COR-L47 (cell line): ENCODE data around the gene CD109.
"Not testable (repeated sequence)": the region's sequence is repeated elsewhere in the genome, so short reads cannot be mapped to it uniquely, and the experiment has no call there.

ENCODE experiments used
- DNase-seq: peaks from one replicate; lab custom pipeline; 2025; lab: John Stamatoyannopoulos, UW

The CD109 gene

DNA sequence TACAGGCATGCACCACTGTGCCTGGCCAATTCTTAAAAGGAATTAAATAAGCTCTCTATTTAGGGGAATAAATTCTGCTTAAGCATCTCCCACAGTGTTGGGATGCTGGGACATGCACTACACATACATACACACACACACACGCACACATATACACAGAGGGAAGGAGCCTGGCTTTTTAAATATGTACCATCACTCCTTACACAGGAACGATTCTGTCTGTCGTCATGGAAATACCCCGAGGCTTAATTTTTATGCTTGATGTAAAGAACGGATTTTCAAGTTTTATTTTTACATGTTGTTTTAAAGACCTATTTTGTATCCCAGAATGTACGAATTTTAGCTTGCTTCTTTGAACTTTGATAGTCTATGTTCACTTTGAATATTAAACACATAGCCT, 95.3 kb downstream of the CD109 start:
- DNase-seq: no peak

GRCh38 chr6:73792738-73793137, 96.7 kb downstream of the CD109 start:
- DNase-seq: no peak

DNA sequence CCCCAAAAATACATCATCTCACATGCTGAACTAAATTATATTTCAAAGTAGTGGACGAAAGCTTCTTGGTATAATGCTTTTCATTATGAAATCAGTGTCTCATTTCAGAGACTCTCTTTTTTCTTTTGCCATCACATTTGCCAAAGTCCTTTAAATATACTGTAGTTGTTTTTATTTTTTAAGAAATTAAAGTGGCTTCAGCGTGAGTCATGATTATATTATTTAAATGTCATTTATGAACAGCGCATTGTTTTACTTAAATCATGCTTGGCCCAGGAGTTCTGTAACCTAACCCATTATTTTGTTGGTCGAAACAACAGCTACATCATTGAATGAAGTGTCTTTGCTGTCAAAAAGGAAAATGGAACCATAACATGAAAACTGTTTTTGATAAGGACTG, 100.9 kb downstream of the CD109 start:
- no peak for DNase-seq

GRCh38 chr6:73797861-73798260, 101.9 kb downstream of the CD109 start:
- DNase-seq: no peak

- DNase-seq: no peak
These were observed 102.6 kb downstream of the CD109 start for GRCh38 chr6:73798592-73798991.

DNA sequence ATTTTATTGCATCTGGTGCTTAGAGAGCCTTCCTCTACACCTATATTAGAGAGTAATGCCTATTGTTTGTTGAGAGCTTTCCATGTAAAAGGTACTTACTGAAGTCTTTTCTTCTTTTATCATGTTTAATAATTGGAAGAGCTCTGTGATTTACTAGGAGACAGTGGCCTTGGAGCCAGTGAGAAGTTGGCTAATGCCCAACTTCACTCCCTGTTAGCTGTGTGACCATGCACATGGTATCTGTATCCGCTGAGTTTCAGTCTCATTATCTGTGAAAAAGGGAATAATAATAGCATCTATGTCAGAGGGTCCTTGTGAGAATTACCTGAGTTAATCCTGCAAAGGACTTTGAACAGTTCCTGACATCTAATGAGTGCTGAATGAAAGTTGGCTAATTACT, 105.0 kb downstream of the CD109 start:
- no peak for DNase-seq

- no peak for DNase-seq
These were observed 105.8 kb downstream of the CD109 start for GRCh38 chr6:73801652-73802268.

- no peak for DNase-seq
These were observed 106.4 kb downstream of the CD109 start for GRCh38 chr6:73802366-73802765.

DNA sequence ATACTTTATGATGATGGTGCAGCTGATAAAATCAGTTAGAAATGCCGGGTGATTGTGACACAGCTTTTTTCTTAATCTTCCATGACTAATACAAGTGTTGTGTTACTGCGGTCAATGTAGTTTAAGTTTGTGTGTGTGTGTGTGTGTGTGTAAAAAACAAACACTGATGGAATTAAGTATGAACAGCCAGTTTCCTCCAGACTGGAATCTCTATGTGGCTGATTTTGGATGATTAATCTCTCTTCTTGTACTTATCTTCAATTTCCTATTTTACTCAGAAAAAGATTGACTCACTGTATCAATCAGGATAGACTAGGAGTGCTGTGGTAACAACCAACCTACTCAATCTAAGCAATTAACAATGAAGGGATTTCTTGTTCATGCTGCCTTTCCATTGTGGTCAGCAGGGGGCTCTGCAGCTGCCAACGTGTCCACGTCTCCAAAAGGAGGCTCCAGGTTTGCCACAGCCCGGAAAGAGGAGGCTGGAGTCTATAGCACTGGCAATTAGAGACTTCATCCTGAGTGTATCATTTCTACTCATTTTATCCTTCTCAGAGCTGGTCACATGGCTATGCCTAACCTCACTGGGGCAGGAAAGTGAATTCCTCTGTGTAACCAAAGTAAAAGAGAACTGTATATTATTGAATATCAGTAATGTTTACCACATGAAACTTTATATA, 107.7 kb downstream of the CD109 start:
- DNase-seq: no peak

- not testable (repeated sequence) for DNase-seq
These were observed 109.2 kb downstream of the CD109 start for GRCh38 chr6:73805221-73805620.

DNA sequence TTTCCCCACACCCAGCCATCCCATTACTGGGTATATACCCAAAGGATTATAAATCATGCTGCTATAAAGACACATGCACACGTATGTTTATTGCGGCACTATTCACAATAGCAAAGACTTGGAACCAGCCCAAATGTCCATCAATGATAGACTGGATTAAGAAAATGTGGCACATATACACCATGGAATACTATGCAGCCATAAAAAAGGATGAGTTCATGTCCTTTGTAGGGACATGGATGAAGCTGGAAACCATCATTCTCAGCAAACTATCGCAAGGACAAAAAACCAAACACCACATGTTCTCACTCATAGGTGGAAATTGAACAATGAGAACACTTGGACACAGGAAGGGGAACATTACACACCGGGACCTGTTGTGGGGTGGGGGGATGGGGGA, 110.0 kb downstream of the CD109 start:
- not testable (repeated sequence) for DNase-seq

DNA sequence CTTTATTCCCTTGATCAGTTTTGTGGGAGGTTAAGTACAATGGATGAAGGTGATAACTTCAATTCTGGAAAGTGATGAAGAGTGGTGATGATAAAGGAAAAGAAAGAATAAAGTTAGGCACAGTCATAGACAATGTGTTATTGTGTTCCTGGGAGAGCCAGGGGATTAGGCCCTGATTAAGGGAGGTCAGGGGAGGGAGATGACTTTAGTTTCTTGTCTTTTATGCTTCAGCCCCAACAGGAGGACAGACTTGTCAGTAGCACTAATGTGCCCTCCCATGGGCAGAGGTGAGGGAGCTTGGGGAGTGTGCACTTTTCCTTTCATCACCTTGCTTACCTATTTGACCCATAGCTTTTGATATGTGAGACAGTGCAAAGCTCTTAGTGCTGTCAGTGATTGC, 115.7 kb downstream of the CD109 start:
- DNase-seq: no peak

GRCh38 chr6:73817253-73817652, 121.2 kb downstream of the CD109 start:
- no peak for DNase-seq

- DNase-seq: no peak
These were observed 127.2 kb downstream of the CD109 start for GRCh38 chr6:73823046-73823735.

DNA sequence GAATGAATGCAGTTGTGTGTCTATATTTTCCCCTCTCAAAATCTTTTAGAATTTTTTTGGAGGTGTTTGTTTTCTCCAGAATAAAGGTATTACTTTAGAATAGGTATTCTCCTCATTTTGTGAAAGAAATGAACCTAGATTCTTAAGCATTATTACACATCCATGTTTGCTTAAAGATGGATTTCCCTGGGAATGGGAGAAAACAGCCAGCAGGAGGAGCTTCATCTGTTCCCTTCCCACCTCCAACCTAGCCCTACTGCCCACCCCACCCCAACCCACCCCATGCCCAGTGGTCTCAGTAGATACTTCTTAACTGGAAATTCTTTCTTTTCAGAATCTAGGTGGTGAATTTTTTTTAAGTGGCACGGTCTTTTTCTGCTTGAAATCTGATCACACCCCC, 127.8 kb downstream of the CD109 start:
- no peak for DNase-seq

- no peak for DNase-seq
These were observed 130.6 kb downstream of the CD109 start for GRCh38 chr6:73826571-73826970.

- DNase-seq: no peak
These were observed 134.1 kb downstream of the CD109 start for GRCh38 chr6:73830119-73830518.

DNA sequence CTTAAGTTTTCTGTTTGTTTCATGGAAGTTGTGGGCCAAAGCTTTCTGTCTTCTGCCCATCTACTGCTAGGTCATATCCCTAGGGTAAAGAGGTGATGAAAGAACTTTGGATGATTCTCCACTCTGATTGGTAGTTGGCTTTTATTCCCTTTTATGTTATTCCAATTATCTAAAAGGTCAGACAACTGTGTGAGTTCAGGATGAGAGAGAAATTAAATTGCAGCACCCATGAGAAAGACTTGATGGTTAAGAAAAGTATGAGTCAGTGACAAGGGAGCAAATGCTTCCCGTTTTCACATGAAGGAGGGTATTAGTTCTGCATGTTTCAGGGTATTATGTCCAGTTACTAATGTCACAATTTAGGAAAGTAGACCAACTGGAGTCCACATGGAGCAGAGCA, 136.3 kb downstream of the CD109 start:
- no peak for DNase-seq

- not testable (repeated sequence) for DNase-seq
These were observed 148.7 kb downstream of the CD109 start for GRCh38 chr6:73844696-73845095.

DNA sequence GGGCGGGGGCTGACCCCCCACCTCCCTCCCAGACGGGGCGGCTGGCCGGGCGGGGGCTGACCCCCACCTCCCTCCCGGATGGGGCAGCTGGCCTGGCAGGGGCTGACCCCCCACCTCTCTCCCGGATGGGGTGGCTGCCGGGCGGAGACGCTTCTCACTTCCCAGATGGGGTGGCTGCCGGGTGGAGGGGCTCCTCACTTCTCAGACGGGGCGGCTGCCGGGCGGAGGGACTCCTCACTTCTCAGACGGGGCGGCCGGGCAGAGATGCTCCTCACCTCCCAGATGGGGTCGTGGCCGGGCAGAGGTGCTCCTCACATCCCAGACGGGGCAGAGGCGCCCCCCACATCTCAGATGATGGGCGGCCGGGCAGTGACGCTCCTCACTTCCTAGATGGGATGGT, 155.0 kb downstream of the CD109 start:
- DNase-seq: not testable (repeated sequence)

- peak; percentile 21 for DNase-seq
These were observed 159.2 kb downstream of the CD109 start for GRCh38 chr6:73854998-73855718.

GRCh38 chr6:73857341-73857890, 161.4 kb downstream of the CD109 start:
- no peak for DNase-seq
